SW480 (cell line): ENCODE measurements around the gene HSD17B14.
A peak's percentile ranks its signal among the peaks of the same experiment; 100 is the strongest.
"Not testable (repeated sequence)": the region's sequence is repeated elsewhere in the genome, so short reads cannot be mapped to it uniquely, and the experiment has no call there.

ENCODE experiments used
- DNase-seq: peaks from one replicate; pipeline ENCODE4 v3.0.0-alpha.2; 2016; ENCODE audit warnings: low spot score

Gene HSD17B14

DNA sequence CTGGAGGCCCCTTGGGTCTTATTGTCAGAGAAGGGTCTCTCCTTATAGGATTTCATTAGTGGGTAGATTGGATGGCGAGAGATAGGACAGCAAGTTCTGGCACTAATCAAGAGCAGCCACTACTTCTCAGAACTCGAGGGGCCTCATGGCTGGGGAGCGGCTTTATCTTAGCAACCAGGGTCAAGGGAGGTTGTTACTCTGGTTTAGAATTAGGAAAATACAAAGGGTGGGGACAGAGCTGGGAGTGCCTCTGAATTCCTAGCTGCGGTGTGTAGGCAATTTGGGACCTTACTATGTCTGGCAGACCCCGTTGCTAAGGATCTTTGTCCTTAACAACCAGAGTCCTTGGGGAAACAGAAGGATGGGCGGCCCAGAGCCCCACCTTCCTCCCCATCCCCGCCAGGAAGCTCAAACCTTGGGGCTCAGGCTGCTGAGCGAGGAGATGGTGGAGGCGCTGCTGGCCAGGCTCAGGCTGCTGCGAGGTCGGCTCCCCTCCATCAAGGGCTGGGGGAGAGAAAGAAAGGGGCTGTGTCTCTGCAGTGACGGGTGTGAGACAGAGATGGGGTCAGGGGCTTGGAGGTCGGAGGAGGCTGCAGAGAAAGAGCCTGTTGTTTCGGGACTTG is 30.9 kb upstream of the HSD17B14 start:
- peak; percentile 44 for DNase-seq

- no peak for DNase-seq
These were observed 30.4 kb upstream of the HSD17B14 start for GRCh38 chr19:48866692-48867091.

GRCh38 chr19:48862827-48863226 is 26.5 kb upstream of the HSD17B14 start:
- no peak for DNase-seq

DNA sequence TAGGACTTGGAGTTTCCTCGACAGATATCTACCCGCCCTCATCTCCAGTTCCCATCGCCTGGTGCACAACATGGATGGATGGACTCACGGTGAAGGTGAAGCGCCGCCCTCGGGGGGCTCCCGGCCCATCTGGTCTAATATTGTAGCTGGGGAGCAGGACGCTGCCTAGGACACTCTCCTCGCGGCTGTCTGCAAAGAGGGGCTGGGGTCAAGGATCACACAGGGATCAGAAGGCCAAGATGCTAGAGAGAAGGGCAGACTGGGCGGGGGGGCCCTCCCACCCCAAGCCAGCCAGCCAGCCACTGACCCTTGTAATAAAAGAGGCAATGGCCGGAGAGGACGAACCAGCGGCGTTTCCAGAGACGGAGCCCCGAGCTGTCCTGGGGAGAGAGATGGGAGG is 25.0 kb upstream of the HSD17B14 start:
- no peak for DNase-seq

GRCh38 chr19:48859711-48860572 is 23.7 kb upstream of the HSD17B14 start:
- DNase-seq: no peak

DNA sequence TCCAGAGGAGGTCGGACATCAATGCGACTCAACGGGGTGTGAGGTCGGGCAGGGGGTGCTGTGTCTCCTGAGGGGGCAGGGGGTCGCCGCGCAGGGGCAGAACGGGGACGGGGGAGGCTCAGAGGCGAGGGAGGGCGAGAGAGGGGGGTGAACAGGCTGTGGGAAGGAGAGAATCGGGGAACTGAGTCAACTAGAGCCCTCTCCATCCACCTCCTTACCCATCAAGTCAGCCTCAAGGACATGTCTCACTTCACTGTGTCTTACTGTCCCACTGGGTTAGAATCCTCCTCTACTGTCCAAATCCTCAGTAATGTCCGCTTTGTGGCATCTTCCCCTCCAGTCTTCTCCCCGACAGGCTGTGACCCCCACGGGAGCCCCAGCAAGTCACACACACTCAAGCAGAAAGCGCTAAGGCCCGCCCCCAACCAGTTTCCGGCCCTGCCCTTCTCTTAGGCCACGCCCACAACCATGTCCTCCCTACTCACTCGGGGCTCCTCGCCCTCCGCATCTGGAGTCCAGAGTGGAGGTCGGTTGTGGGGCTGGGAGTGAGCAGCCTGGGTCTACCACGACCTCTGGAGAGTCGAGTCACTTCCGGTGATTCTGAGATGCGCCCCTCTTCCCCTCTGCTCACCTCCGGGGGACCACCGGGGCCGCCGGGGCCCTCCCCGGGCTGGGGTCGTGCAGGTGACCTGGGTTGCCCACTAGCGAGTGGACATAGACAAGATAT is 22.9 kb upstream of the HSD17B14 start:
- no peak for DNase-seq

DNA sequence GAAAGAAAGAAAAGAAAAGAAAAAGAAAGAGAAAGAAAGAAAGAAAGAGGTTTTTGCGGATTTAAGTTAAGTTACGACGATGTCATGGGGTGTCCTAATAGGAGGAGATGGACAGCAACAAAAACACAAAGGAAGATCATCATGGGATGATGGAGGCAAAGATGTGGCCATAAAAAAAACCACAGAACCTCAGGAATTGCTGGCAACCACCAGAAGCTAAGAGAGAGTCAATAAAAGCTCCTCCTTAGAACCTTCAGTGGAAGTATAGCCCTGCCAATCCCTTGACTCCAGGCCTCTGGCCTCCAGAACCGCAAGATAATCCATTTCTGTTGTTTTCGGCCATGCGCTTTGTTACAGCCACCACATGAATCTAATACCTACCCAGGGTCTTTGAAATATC is 20.6 kb upstream of the HSD17B14 start:
- DNase-seq: peak; percentile 40

- no peak for DNase-seq
These were observed 17.8 kb upstream of the HSD17B14 start for GRCh38 chr19:48854103-48854502.

GRCh38 chr19:48853483-48853882 is 17.2 kb upstream of the HSD17B14 start:
- DNase-seq: no peak

GRCh38 chr19:48852292-48852691 is 16.0 kb upstream of the HSD17B14 start:
- no peak for DNase-seq

- DNase-seq: not testable (repeated sequence)
These were observed 10.4 kb upstream of the HSD17B14 start for GRCh38 chr19:48846659-48847058.

DNA sequence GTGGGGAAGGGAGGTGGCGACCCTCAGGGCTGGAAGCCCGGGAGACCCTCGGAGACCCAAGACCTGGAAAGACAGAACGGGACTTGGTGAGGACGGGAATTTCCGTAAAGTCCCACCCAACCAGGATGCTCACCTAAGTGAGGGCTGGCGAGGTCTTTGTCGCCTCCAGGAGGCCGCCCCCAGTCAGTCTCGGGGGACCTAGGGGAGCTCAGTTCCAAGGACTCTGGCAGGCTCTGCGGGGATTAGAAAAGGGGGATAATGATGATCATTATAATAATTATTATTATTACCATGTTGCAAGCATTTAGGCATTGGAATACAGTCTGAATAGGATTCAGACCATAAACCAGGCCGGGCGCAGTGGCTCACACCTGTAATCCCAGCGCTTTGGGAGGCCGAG is 9.1 kb upstream of the HSD17B14 start:
- DNase-seq: no peak

- DNase-seq: peak; percentile 65
These were observed 8.2 kb upstream of the HSD17B14 start for GRCh38 chr19:48844472-48844871.

DNA sequence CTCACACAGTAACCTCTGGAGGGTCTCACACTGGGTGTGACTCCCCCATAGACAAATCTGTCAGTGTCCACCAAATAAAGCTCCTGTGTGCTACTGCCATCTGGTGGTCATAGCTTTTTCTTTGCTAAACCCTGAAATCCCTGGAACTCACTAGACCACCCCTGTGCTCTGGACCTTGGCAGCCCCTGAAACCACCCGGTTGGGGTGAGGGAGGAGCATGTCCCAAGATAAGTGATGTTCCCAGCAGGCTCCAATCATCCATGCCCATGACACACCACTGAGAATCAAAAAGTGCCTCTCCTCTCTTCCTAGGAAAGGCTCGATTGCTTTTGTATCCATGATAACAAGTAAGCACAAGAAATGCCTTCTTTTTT is 6.5 kb upstream of the HSD17B14 start:
- peak; percentile 57 for DNase-seq

GRCh38 chr19:48841571-48841970 is 5.3 kb upstream of the HSD17B14 start:
- no peak for DNase-seq

DNA sequence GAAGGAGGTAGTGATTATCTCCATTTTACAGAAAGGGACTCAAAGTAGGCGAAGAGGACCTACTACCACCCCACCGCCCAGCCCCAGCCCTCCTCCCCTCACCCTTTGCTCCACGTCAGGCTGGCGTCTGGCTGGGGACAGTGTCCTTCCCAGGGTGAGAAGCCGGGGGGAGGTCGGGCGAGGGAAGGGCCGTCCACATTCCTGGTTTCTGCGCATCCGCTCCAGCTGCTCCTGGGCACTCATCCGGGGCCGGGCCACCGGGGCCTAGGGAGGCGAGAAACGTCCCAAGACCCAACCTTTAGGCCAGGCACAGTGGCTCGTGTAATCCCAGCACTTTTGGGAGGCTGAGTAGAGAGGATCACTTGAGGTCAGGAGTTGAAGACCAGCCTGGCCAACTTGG is 4.8 kb upstream of the HSD17B14 start:
- no peak for DNase-seq

GRCh38 chr19:48837687-48838086 is 1.4 kb upstream of the HSD17B14 start:
- no peak for DNase-seq

- DNase-seq: no peak
These were observed 797 bp upstream of the HSD17B14 start for GRCh38 chr19:48837051-48837524.

DNA sequence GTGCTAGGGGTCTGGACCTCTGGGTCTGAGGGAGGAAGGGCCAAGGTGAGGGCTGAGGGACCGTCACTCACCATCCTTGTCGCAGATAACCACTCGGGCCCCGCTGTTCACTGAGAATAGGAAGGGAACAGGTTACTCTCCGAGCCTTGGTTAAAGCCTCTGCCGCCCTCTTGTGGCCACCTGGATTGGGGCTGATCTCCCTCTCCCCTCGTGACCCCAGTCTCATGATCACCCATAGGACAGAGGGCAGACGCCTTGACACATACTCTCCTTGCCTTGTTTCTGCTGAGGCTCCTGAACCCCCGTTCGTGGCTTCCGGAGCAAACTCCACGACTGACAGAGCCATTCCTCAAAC is 580 bp downstream of the HSD17B14 start:
- DNase-seq: peak; percentile 93

DNA sequence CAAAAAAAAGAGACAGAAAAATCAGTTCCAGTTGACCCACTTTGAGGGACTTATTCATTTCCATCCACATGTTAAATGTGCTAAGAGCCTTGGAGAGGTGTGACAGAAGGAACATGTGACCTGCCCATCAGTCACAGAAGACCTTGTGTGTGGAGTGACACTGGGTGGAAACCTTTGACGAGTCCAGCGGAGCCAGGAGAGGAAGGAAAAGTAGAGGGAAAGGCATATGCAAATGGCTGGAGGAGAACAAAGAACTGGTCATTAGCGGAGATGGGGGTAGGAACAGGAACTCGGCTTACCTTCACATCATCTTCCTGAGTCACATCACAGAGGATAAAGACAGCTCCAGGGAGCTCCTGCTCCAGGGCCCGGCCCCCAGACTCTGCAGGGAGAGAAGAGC is 2.3 kb downstream of the HSD17B14 start:
- DNase-seq: no peak

GRCh38 chr19:48833049-48833448 is 3.2 kb downstream of the HSD17B14 start:
- no peak for DNase-seq

GRCh38 chr19:48830965-48831364 is 5.3 kb downstream of the HSD17B14 start:
- no peak for DNase-seq

DNA sequence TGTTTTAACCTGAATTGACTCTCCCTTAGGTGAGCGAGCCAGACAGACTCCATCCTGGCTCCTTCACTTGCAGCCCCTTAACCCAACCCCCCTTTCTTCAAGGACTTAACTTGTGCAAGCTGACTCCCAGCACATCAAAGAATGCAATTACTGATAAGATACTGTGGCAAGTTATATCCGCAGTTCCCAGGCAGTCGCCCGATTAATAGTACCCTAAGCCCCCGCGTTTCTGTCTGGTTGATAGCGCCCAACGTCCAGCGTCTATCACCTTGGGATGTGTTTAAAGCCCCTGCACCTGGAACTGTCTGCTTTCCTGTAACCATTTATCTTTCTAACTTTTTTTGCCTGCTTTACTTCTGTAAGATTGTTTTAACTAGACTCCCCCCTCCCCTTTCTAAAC is 6.2 kb downstream of the HSD17B14 start:
- no peak for DNase-seq
